Mononuclear cell (primary cell): ENCODE measurements around the gene TNK1. TPM values are rescaled to one million over a fixed set of nuclear protein-coding genes. Genes with fewer than 3 reads are reported as not detected.
"Not testable (repeated sequence)": the region's sequence is repeated elsewhere in the genome, so short reads cannot be mapped to it uniquely, and the experiment has no call there.

Experiments used
- H3K27me3 ChIP-seq: 2 replicates; pipeline ENCODE4 v1.6.0; 2011; ENCODE audit warnings: low read length, control low read depth; ENCODE audit not compliant: insufficient read depth
- H3K4me1 ChIP-seq: 2 replicates; pipeline ENCODE4 v1.5.1; 2011; ENCODE audit warnings: mild to moderate bottlenecking, low read length, control low read depth; ENCODE audit not compliant: insufficient read depth
- H3K4me3 ChIP-seq: 2 replicates; pipeline ENCODE4 v1.5.1; 2011; ENCODE audit warnings: mild to moderate bottlenecking, low read length, moderate library complexity
- H3K9me3 ChIP-seq: 2 replicates; pipeline ENCODE4 v1.5.1; 2011; ENCODE audit warnings: low read depth, mild to moderate bottlenecking, control low read depth, low read length
- total RNA-seq: library from RNA; depleted of rRNA; stranded (reverse); fragments of >200 nt; gene quantifications from one replicate; pipeline ENCODE4 v1.2.3, GENCODE V29; 2012

The TNK1 gene
- total RNA-seq, 1 donor = 5.5 TPM

DNA sequence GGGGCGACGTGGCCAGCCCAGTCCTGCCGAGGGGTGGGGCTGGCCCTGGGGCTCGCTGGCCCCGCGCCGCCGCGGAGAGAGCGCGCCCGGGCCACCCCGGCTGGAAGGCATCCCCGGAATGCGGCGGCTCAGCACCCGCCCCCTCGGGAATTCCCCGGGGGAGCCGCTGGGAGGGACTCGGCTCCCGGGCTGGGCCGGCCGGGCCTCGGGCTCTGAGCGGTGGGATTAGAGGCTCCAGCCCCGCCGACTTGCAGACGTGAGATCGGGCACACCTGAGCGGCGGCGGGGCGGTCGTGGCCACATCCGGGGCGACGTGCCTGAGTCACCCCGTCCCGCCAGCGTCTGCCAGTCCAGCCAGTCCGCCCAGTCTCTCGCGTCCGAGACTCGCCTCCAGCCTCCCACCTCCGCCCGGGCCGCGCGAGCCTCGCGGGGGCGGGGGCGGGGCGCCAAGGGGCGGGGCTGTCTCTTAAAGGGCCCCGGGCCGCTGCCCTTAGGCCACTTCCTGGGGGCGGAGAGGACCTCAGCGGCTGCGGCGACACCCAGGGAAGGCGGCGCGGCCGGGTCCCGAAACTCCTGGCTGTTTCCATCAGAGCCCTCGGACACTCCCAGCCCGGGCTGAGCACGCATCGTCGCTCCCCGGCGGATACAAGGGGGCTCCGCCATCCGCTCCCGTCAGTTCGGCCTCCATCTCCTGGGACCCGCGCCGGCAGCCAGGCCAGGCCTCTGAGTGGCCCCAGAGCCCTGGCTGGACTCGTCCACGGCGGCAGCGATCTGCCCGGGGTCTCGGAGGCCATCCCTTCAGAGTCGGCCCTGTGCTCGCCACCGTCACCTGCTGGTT, 29.0 kb upstream of the TNK1 start, which contains the start of gene KCTD11:
Gene KCTD11, plus strand, starts transcription at position 498 of the 838 bp plus-strand sequence.
- Histone ChIP-seq H3K4me3 (peak within 1 kb of the TSS; percentile 59), H3K9me3 (no peaks in the 10 kb centered on the region), H3K4me1 (peaks cover 40% of the 10 kb centered on the region), H3K27me3 (no peaks in the 10 kb centered on the region)

DNA sequence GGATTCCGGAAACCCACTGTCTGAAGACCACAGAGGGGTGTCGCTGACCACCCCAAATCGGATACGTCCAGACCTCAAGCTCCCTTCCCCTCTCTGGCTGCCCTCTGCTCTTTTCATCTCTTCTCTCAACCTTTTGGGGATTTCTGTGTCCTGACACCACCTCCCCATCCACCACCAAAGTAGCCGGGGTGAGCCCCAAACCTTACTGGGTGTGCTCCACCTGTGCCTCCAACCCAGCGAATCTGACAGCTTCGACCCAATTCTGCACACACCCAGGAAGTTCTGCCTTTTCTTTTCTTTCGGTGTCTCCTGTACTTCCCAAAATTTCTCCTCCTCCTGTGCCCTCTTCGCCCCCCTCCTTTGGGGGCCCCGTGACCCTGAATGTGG, 28.4 kb upstream of the TNK1 start:
- H3K4me3 ChIP-seq = peak overlapping the region; percentile 59
- H3K4me1 ChIP-seq = peaks cover 40% of the 10 kb centered on the region
- no peaks in the 10 kb centered on the region for H3K27me3 ChIP-seq
- no peaks in the 10 kb centered on the region for H3K9me3 ChIP-seq

DNA sequence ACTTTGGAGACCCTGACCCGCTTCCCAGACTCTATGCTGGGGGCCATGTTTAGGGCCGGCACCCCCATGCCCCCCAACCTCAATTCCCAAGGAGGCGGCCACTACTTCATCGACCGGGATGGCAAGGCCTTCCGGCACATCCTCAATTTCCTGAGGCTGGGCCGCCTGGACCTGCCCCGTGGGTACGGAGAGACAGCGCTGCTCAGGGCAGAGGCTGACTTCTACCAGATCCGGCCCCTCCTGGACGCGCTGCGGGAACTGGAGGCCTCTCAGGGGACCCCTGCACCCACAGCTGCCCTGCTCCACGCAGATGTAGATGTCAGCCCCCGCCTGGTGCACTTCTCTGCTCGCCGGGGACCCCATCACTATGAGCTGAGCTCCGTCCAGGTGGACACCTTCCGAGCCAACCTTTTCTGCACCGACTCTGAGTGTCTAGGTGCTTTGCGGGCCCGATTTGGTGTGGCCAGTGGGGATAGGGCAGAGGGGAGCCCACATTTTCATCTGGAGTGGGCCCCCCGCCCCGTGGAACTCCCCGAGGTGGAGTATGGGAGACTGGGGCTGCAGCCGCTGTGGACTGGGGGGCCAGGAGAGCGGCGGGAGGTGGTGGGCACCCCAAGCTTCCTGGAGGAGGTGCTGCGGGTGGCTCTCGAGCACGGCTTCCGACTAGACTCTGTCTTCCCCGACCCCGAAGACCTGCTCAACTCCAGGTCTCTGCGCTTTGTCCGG, 27.8 kb upstream of the TNK1 start:
- peaks cover 40% of the 10 kb centered on the region for H3K4me1 ChIP-seq
- H3K4me3 ChIP-seq = no peak overlapping the region
- H3K9me3 ChIP-seq = no peaks in the 10 kb centered on the region
- no peaks in the 10 kb centered on the region for H3K27me3 ChIP-seq

DNA sequence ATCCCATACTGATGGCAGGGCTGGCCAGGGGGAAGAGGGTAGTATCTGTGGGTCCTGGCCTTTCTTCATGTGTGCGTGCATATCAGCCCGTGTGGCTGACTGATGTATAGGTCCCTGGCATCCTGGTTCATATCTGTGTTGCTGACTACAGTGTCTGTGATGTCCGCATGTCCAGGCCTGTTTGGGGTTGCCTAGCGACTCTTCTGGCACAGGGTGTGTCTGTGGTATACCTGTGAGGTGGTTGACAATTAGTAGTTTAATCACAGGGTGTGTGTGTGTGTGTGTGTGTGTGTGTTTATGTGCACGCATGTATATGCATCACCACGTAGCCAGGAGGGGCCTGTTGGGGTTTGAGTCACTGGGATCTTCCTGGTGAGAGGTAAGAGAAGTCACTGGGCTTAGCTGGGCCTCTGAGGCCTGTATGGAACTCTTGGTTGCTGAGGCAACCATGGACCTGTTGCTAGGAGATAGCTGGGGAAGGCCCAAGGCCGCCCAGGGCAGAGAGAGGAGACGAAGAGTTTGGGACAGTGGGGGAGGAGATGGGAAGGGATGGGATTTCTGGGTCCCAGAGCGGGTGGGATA, 26.5 kb upstream of the TNK1 start:
- no peaks in the 10 kb centered on the region for H3K9me3 ChIP-seq
- peaks cover 40% of the 10 kb centered on the region for H3K4me1 ChIP-seq
- H3K27me3 ChIP-seq = no peaks in the 10 kb centered on the region
- no peak overlapping the region for H3K4me3 ChIP-seq

DNA sequence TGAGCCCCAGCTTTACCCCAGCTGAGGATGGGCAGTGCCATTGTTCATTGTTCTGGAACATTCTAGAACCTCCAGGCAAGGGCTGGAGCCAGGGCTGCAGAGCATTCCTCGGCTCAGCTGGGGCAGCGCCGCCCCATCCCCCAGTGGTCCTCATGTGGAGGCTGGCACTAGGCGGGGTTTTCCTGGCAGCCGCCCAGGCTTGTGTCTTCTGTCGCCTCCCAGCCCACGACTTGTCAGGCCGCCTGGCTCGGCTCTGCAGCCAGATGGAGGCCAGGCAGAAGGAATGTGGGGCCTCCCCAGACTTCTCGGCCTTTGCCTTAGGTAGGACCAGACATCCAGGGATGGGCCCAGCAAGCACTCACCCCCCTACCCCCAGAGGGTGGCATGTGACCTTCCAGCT, 25.8 kb upstream of the TNK1 start, which contains the start of gene TMEM95:
Gene TMEM95, plus strand, starts transcription at position 104 of the 400 bp plus-strand sequence. Its CDS starts 49 bp downstream, at position 153.
- peaks cover 40% of the 10 kb centered on the region for H3K4me1 ChIP-seq
- H3K9me3 ChIP-seq = no peaks in the 10 kb centered on the region
- no peak within 1 kb of the TSS for H3K4me3 ChIP-seq
- H3K27me3 ChIP-seq = no peaks in the 10 kb centered on the region

DNA sequence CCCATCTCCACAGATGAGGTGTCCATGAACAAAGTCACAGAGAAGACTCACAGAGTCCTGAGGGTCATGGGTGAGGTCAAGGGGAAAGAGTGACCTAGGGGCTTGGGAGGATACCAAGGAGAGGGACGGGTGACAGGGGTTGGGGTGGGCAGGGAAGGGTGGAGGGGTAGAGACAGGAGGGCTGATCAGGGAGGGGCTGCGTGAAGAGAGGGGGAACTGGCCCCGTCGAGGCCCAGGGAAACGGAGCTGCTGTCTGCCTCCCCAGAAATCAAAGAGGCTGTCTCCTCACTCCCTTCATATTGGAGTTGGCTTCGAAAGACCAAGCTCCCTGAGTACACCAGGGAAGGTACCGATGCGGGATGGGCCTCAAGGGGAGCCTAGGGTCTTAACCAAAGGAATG, 25.3 kb upstream of the TNK1 start:
- Histone ChIP-seq H3K4me1 (peaks cover 37% of the 10 kb centered on the region), H3K9me3 (no peaks in the 10 kb centered on the region), H3K4me3 (no peak overlapping the region), H3K27me3 (no peaks in the 10 kb centered on the region)

DNA sequence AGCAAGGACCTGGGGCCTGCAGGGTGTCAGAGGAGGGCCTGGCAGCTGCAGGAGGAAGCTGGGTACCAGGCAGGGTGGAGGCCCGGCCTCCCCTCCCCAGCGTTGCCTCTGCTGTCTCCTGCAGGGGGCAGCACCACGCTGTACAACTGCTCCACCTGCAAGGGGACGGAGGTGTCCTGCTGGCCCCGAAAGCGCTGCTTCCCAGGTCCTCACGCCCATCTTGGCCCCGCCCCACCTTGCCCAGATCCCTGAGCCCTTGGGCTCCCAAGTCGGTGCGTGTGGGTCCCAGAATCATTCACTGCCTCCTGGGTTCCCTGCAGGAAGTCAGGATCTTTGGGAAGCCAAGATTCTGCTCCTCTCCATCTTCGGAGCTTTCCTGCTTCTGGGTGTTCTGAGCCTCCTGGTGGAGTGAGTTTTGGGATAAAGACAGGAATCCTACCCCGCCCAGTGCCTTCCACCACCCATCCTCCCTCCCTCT, 24.8 kb upstream of the TNK1 start:
- Histone ChIP-seq H3K4me1 (peaks cover 31% of the 10 kb centered on the region), H3K4me3 (no peak overlapping the region), H3K27me3 (no peaks in the 10 kb centered on the region), H3K9me3 (no peaks in the 10 kb centered on the region)

DNA sequence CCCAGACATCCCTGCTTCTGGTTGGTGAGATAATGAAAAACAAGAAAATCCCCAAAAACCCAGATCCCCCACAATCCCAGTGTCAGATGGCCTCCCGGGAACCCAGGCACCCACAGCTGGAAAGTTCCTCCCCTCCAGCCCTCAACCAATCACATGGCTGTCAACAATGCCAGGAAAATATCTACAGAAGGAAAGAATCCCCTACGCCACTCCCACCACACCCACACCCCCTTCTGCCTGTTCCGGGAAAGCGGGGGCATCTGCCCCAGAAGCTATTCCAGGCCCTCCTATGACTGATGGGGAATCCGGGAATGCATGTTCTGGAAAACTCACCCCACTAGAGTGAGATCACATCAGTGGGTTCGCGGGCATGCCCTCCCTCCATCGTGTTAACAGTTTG, 24.1 kb upstream of the TNK1 start:
- H3K9me3 ChIP-seq = no peaks in the 10 kb centered on the region

DNA sequence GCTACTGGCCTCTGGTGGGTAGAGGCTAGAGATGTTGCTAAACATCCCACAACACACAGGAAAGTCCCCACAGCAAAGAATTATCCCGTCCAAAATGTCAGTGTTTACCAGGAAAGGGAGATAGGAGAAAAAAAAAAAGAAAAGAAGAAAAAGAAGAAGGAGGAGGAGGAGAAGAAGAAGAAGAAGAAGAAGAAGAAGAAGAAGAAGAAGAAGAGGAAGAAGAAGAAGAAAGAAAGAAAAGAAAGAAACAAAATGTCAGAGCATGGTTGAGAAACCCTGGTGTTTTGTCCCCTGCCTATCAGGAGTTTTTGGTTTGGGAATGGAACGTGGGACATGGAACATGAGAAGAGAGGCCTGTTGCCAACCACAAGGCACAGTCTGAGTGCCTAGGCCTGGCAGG, 23.5 kb upstream of the TNK1 start:
- Histone ChIP-seq H3K4me3 (no peak overlapping the region), H3K4me1 (peaks cover 24% of the 10 kb centered on the region), H3K9me3 (no peaks in the 10 kb centered on the region), H3K27me3 (no peaks in the 10 kb centered on the region)

More for the DNA sequence above, 24.1 kb upstream of the TNK1 start:
- H3K27me3 ChIP-seq = no peaks in the 10 kb centered on the region
- H3K4me3 ChIP-seq = no peak overlapping the region
- H3K4me1 ChIP-seq = peaks cover 28% of the 10 kb centered on the region

DNA sequence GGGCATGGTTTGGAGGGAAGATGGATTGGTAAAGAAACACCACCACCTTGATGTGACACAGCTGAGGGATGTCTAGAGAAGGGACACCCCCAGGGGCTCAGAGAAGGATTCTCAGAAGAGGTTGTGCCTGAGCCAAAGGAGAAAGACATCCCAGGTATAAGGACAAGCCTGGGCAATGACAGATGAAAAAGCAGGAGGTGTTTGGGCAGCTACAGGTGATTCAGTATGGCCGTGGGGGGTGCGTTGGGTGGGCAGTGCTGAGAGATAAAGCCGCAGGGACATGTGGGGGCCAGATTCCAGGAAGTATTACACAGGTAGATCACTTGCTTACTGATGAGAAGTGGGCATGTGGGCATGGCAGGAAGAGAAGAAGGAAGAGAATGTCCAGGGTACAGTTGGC, 19.0 kb upstream of the TNK1 start:
- H3K4me1 ChIP-seq = no peaks in the 10 kb centered on the region
- H3K9me3 ChIP-seq = no peaks in the 10 kb centered on the region
- no peaks in the 10 kb centered on the region for H3K27me3 ChIP-seq
- no peak overlapping the region for H3K4me3 ChIP-seq

DNA sequence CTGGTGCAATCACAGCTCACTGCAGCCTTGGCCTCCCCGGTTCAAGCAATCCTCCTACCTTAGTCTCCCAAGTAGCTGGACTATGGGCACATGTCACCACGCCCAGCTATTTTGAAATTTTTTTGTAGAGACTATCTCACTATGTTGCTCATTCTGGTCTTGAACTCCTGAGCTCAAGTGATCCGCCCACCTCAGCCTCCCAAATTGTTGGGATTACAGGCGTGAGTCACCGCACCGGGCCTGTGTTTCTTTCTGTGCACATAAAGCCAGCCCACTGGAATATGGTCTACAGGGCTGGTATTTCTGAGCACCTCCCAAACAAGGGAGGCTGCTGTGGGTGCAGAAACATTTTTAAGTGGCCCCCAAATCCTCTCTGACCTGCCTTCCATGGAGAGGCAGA, 17.6 kb upstream of the TNK1 start:
- Histone ChIP-seq H3K9me3 (no peaks in the 10 kb centered on the region), H3K4me3 (no peak overlapping the region), H3K27me3 (no peaks in the 10 kb centered on the region), H3K4me1 (no peaks in the 10 kb centered on the region)

DNA sequence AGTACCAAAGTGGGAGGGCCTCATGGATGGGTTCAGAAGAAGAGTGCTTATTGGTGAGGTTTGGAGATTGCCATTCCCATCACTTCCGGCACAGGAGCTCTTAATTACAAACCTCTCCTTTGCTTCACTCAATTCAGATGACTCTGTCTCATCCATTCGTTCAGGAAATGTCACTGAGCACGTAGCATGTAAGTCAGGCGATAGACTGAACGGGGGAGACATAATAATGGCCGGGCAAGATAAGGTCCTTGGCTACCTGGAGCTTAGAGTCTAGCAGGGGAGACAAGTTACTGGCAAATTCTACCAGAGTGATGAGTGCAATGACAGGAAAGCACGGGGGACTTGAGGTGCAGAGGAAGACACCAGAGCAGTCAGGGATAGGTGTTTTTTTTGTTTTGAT, 14.9 kb upstream of the TNK1 start:
- H3K4me3 ChIP-seq, H3K27me3 ChIP-seq, H3K4me1 ChIP-seq, H3K9me3 ChIP-seq: not testable (repeated sequence)

DNA sequence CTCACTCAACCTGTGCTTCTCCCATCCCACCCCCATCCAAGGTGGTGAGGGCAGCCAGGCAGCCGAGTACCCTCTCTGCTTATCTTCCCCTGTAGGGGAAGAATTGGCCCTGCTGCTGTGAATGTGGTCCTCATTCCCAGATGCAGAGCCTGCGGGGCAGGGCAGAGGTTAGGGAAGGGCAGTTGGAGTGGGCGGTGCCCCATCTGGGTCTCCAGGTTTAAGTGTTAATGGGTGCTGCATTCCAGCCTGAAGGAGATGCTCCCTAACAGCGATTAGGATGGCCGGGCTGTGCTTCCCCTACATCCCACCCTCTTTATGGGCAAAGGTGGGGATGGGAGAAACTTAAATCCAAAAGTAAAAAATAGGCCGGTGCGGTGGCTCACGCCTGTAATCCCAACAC, 13.8 kb upstream of the TNK1 start:
- no peaks in the 10 kb centered on the region for H3K27me3 ChIP-seq
- H3K9me3 ChIP-seq = no peaks in the 10 kb centered on the region
- no peaks in the 10 kb centered on the region for H3K4me1 ChIP-seq
- no peak overlapping the region for H3K4me3 ChIP-seq

DNA sequence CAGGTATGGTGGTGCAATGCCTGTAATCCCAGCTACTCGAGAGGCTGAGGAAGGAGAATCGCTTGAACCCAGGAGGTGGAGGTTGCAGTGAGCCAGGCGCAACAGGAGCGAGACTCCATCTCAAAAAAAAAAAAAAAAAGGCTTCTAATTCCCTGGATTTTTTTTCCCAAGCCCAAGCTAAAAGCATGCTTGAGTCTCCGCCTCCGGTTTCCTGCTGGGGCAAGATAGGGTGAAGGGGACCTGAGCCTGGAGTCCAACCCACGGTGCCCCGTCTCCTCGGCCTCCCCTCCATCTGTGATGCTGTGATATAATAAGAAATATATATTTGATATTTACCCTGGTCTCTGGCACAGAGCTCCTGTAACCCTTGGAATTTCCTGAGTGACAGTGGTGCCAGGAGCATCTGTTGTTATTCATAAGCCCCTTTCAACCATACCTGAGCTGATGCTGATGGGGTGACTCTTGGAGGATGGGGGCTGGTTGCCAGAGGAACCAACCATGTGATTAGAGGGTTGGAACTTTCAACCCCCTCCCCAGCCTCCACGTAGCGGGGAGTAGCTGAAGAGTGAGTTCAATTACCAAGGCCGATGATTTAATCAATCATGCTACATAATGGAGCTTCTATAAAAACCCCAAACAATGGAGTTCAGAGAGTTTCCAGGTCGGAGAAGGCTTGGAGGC, 12.8 kb upstream of the TNK1 start:
- Histone ChIP-seq H3K9me3 (no peaks in the 10 kb centered on the region), H3K4me1 (no peaks in the 10 kb centered on the region), H3K4me3 (no peak overlapping the region), H3K27me3 (no peaks in the 10 kb centered on the region)

DNA sequence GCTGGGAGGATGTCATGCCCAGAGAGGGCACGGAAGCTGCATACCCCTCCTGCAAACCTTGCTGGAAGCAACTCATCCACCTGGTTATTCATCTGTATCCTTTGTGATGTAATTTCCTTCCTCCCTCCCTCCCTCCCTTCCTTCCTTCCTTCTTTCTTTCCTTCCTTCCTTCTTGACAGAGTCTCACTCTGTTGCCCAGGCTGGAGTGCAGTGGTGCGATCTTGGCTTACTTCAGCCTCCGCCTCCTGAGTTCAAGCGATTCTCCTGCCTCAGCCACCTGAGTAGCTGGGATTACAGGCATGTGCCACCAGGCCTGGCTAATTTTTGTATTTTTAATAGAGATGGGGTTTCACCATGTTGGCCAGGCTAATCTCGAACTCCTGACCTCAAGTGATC, 12.3 kb upstream of the TNK1 start:
- not testable (repeated sequence) for H3K9me3 ChIP-seq, H3K27me3 ChIP-seq, H3K4me3 ChIP-seq, H3K4me1 ChIP-seq
